Stomach (tissue), 9 donors: ENCODE data around the gene ANKS1B. TPM values are rescaled to one million over a fixed set of nuclear protein-coding genes. Genes with fewer than 3 reads are reported as not detected.

Experiments
- DNase-seq, 2 donors: peaks; one replicate each; pipeline versions ENCODE4 v3.0.0 to v3.0.0-alpha.2; 2013 to 2019
- H3K27ac ChIP-seq, 5 donors: fragments of 200-600 bp in 4 of 5; sonication (generic) in 4 of 5; one replicate each; pipeline ENCODE4 v1.5.1; 2013 to 2019; ENCODE audit warnings: mild to moderate bottlenecking in 1 of 5, moderate library complexity in 1 of 5
- H3K27me3 ChIP-seq, 3 donors: fragments of 200-600 bp; sonication (generic); one replicate each; pipeline ENCODE4 v1.5.1; 2017 to 2019; ENCODE audit warnings: mixed run types in 1 of 3
- H3K36me3 ChIP-seq, 4 donors: fragments of 200-600 bp; sonication (generic); 1 replicate in 3 of 4; 2 replicates in 1 of 4; pipeline ENCODE4 v1.5.1; 2016 to 2019
- H3K4me1 ChIP-seq, 4 donors: fragments of 200-600 bp; sonication (generic); one replicate each; pipeline ENCODE4 v1.5.1; 2016 to 2019
- H3K4me3 ChIP-seq, 4 donors: fragments of 200-600 bp; sonication (generic) in 3 of 4; one replicate each; pipeline ENCODE4 v1.5.1; 2016 to 2019; ENCODE audit warnings: mild to moderate bottlenecking in 1 of 4
- H3K9me3 ChIP-seq, 4 donors: fragments of 200-600 bp; sonication (generic); one replicate each; pipeline ENCODE4 v1.5.1; 2016 to 2019
- CTCF ChIP-seq, 7 experiments: fragments of 450-650 bp in 4 of 7; fragments of 200-600 bp in 3 of 7; sonication (generic) in 3 of 7; IDR thresholded peaks; one replicate each; pipeline ENCODE4 v1.5.1; 2016 to 2019; ENCODE audit warnings: antibody characterized with exemption in 7 of 7, control low read depth in 2 of 7, mild to moderate bottlenecking in 1 of 7
- EP300 ChIP-seq: sonication (generic); formaldehyde crosslinking; IDR thresholded peaks from one replicate; pipeline ENCODE4 v1.6.1; 2017; ENCODE audit warnings: antibody characterized with exemption
- POLR2A ChIP-seq, 4 donors: fragments of 450-650 bp; IDR thresholded peaks; one replicate each; pipeline ENCODE4 v1.6.1; 2016; ENCODE audit warnings: antibody characterized with exemption in 4 of 4, control low read depth in 2 of 4, mild to moderate bottlenecking in 1 of 4, moderate library complexity in 1 of 4
- POLR2AphosphoS5 ChIP-seq, 3 donors: sonication (generic); formaldehyde crosslinking; IDR thresholded peaks; one replicate each; pipeline ENCODE4 v1.6.1; 2016; ENCODE audit warnings: antibody characterized with exemption in 3 of 3
- WGBS, 5 donors: extraction: QIAGEN DNeasy Blood & Tissue Kit in 3 of 5; methylation state at CpG; one replicate each; pipeline versions ENCODE4 v1.1.5 to v1.1.7; 2013 to 2018; 5-methylcytosine and 5-hydroxymethylcytosine counted together
- intact Hi-C: fragments of 100-400 bp; cut with DNase I; formaldehyde crosslinking; loops from one replicate; pipeline ENCODE4 v1.15.1; 2023; ENCODE audit warnings: low total_unique reads
- polyA plus RNA-seq, 3 donors: library from polyadenylated mRNA; stranded (reverse); fragments of 200-250 nt; gene quantifications; one replicate each; pipeline ENCODE4 v1.2.3, GENCODE V29; 2013
- total RNA-seq, 5 donors: library from RNA; depleted of rRNA; stranded (reverse); fragments of >200 nt; gene quantifications; one replicate each; pipeline versions ENCODE4 v1.1.0 to v1.2.3, GENCODE V29; 2014 to 2016
- donor health status: healthy with polysubstance abuse.
- donor health status: Bipolar disorder and iron deficiency.
- donor health status: healthy.

Gene ANKS1B
- total and polyA plus RNA-seq, 8 donors, result 0.73 to 26.8 (median 2.2) TPM; not detected in 2

GRCh38 chr12:99392091-99392850, 592.5 kb downstream of the ANKS1B start:
- H3K27me3 ChIP-seq, result no peaks in the 10 kb centered on the region
- no peaks in the 10 kb centered on the region for H3K9me3 ChIP-seq
- no peaks in the 10 kb centered on the region for H3K4me1 ChIP-seq
- intact Hi-C loops, result no loop called here
- no peak for DNase-seq
- 82 to 93% (median 86%) methylated on average over 6 of the region's 6 CpGs for WGBS, 5 donors
- TF ChIP-seq POLR2AphosphoS5 (IDR thresholded peaks at IDR 0.05), result no peak
- TF ChIP-seq POLR2A (IDR thresholded peaks at IDR 0.05), result no peak
- H3K27ac ChIP-seq, result no peak overlapping the region
- no peaks in the 10 kb centered on the region for H3K36me3 ChIP-seq
- H3K4me3 ChIP-seq, result no peak overlapping the region

GRCh38 chr12:99390707-99391106, 594.0 kb downstream of the ANKS1B start:
- Histone ChIP-seq H3K4me3 (no peak overlapping the region), H3K9me3 (no peaks in the 10 kb centered on the region), H3K27ac (no peak overlapping the region), H3K36me3 (no peaks in the 10 kb centered on the region), H3K27me3 (no peaks in the 10 kb centered on the region), H3K4me1 (no peaks in the 10 kb centered on the region)
- WGBS, 5 donors, result 76 to 87% (median 81%) methylated on average over 7 of the region's 7 CpGs
- no peak for DNase-seq
- intact Hi-C loops, result no loop called here
- TF ChIP-seq POLR2AphosphoS5 (IDR thresholded peaks at IDR 0.05) (no peak), CTCF (IDR thresholded peaks at IDR 0.05) (no peak), POLR2A (IDR thresholded peaks at IDR 0.05) (no peak), EP300 (no peak)

GRCh38 chr12:99389751-99390150, 595.0 kb downstream of the ANKS1B start:
- H3K27me3 ChIP-seq, result no peaks in the 10 kb centered on the region
- H3K4me1 ChIP-seq, result no peaks in the 10 kb centered on the region
- H3K4me3 ChIP-seq, result no peak overlapping the region
- intact Hi-C loops, result no loop called here
- H3K36me3 ChIP-seq, result no peaks in the 10 kb centered on the region
- TF ChIP-seq EP300 (no peak), POLR2AphosphoS5 (IDR thresholded peaks at IDR 0.05) (no peak), POLR2A (IDR thresholded peaks at IDR 0.05) (no peak), CTCF (IDR thresholded peaks at IDR 0.05) (no peak)
- H3K9me3 ChIP-seq, result no peaks in the 10 kb centered on the region
- WGBS, 5 donors, result 77 to 95% (median 91%) methylated on average over 3 of the region's 3 CpGs
- H3K27ac ChIP-seq, result no peak overlapping the region
- DNase-seq, result no peak

GRCh38 chr12:99388671-99389195, 596.0 kb downstream of the ANKS1B start:
- Histone ChIP-seq H3K36me3 (no peaks in the 10 kb centered on the region), H3K27me3 (no peaks in the 10 kb centered on the region), H3K4me1 (no peaks in the 10 kb centered on the region), H3K27ac (no peak overlapping the region), H3K4me3 (no peak overlapping the region), H3K9me3 (no peaks in the 10 kb centered on the region)
- TF ChIP-seq POLR2A (IDR thresholded peaks at IDR 0.05) (no peak), CTCF (IDR thresholded peaks at IDR 0.05) (no peak), EP300 (no peak), POLR2AphosphoS5 (IDR thresholded peaks at IDR 0.05) (no peak)
- intact Hi-C loops, result no loop called here
- DNase-seq, result no peak
- WGBS, 5 donors, result 44 to 75% (median 56%) methylated on average over 1 of the region's 1 CpG

GRCh38 chr12:99387661-99388060, 597.1 kb downstream of the ANKS1B start:
- Histone ChIP-seq H3K4me3 (no peak overlapping the region), H3K4me1 (no peaks in the 10 kb centered on the region), H3K27me3 (no peaks in the 10 kb centered on the region), H3K27ac (no peak overlapping the region), H3K36me3 (no peaks in the 10 kb centered on the region), H3K9me3 (no peaks in the 10 kb centered on the region)
- intact Hi-C loops, result no loop called here
- TF ChIP-seq CTCF (IDR thresholded peaks at IDR 0.05) (no peak), EP300 (no peak), POLR2AphosphoS5 (IDR thresholded peaks at IDR 0.05) (no peak), POLR2A (IDR thresholded peaks at IDR 0.05) (no peak)
- WGBS, 5 donors, result 70 to 91% (median 83%) methylated on average over 4 of the region's 4 CpGs
- no peak for DNase-seq
